Stimulated activated CD4-positive, alpha-beta T cell treated with anti-CD3 and anti-CD28 coated beads, Interleukin-1b, Interleukin-23, amount 100 ng/mL, for 1 hour (primary cell): ENCODE data around the gene HINT2.
A peak's percentile ranks its signal among the peaks of the same experiment; 100 is the strongest.

Source experiments
- DNase-seq, 2 donors: peaks; one replicate each; pipeline ENCODE4 v3.0.0-alpha.2; 2020; ENCODE audit warnings: low read depth in 2 of 2

Gene HINT2

DNA sequence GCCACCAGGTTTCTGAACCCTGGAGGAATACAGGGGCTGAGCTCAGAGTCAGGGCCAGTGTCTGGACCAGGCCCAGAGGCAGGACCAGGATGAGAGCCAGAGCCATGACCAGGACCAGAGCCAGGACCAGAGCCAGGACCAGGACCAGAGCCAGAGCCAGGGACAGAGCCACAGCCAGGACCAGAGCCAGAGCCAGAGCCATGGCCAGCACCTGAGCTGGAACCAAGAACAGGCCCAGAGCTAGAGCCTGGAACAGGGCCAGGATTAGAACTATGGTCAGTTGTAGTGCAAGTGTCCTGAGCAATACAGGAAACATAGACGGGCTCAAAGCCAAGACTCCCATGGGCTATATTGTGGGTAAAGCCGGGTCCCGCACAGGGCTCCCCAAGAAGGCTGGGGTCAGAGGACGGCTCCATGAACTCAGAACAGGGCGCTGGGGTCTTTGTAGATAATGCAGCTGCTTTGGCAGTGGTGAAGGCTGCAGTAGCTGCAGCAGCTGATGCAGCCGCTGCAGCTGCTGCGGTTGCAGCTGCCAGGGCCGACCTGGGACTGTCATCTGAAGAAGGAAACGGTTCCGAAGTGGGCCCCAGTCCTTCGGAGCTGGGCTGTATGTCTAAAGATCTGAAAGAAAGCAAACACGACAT, 3.3 kb downstream of the HINT2 start:
- DNase-seq: no peak

DNA sequence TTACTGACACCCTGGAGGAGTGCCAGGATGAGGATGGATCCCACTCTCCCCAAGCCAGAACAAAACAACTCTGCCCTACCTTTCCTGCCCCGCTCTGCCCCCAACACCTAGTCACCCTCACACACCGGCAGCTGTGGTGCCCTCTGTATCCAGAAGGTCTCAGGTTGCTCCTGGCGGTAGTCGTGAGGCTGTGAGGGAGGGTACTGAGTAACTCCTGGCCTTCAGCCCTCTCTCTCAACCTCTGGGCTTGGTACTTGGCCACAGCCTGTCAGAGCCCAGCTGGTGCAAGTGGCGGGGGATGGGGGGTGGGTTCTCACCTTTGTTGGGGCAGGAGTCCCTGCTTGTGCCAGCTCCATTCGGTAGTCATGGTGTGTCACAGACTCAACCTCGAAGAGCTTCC, 4.7 kb downstream of the HINT2 start:
- DNase-seq: no peak

DNA sequence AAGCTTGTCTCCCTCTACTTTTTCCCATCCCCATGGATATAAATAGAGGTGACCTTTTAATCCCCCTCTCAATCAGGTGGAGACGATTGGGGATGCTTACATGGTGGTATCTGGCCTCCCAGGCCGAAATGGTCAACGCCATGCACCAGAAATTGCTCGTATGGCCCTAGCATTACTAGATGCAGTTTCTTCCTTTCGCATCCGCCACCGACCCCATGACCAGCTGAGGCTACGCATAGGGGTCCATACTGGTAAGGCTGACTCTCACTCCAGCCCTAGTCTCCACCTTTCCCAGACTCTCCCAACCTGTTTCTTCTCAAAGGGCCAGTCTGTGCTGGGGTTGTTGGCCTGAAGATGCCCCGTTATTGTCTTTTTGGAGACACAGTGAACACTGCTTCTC, 6.4 kb downstream of the HINT2 start:
- DNase-seq: no peak

DNA sequence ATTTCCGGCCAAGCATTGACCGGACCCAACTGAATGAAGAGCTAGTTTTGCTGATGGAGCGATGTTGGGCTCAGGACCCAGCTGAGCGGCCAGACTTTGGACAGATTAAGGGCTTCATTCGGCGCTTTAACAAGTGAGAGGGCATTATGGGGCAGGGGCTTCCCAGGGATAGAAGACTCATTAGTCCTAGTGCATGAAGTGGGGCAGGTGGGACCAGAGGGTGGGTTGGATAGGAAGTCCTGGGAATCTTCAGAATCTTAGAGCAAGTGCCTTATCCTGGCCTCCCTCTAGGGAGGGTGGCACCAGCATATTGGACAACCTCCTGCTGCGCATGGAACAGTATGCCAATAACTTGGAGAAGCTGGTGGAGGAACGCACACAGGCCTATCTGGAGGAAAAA, 8.7 kb downstream of the HINT2 start:
- no peak for DNase-seq

DNA sequence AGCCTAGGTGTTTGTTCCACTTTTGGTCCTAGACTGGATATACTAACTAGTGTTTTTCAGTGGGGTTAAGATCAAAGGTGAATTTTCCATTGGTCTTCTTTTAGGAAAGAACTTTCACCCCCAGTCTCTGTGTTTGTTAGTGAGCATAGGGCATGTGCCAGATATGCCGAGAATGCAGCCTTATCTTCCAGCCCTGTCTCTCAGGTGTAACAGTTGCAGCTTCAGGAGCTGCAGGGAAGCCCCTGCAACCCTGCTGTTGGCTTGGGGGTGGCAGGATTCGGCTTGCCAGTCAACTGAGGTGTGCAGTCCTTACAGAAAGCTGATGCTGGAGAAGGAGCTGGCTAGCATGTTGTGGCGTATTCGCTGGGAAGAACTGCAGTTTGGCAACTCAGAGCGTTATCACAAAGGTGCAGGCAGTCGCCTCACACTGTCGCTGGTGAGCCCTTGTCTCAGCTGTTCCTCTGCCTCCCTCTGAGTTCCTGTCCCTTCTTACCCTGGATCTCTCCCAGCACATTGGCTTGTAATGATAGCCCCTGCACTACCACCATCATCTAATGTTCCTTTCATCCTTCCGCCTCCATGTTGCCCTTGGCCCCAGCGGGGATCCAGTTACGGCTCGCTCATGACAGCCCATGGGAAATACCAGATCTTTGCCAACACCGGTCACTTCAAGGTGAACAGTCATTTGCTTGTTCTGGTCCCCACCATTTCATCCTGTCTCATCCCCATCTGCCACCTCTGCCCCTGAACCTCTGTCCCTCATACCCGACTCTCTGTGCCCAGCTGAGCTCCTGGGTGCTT, 13.3 kb downstream of the HINT2 start:
- DNase-seq: no peak

DNA sequence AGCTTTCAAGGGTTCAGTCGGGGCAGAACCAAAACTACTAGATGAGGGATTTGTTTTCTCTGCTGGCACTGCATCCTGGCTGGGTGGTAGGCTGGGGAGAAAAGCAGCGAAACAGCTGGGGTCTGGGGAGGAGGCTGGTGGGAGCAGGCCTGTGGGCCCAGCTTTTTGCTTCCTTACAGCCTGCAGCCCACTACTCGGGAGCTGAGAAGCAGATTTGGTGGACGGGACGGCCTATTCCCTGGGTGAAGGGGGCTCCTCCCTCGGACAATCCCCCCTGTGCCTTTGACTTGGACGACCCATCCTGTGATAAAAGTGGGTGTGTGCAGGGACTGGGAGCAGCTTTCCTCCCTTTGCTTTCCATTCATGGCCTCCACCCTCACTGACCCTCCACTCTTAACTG, 14.3 kb downstream of the HINT2 start:
- no peak for DNase-seq

DNA sequence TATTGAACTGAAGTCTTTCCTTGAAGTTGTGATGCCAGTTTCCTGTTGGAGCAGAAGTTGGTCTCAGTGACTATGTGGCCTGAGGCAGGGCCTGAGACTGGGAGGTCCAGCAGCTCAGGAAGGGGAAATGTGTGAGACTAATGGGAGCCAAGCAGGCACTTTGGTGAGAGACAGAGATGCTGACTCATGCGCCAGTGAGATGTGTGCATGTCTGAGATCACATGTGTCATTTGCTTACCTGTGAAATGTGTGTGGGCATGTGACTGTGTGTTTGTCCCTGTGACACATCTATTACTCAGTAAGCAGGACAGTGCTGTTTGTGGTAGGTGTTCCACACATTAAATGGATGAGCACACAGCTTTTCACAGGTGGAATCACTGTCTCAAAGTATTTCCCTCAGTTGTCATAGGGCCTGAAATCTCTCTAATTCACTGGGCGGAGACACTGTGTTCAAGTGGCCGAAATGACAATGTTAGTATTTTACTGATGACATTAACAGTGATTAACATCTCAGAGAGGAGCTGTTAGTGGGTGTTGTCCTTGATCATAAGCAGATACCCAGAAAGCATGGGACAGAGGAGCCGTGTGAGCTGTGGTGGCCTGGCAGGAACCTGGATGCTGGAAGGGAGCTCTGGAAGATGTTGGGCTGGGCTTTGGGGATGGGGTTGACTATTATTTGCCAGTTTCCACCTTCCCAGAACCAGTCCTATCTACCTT, 16.0 kb downstream of the HINT2 start:
- DNase-seq: peak in 1 of 2 donors; percentile 27

DNA sequence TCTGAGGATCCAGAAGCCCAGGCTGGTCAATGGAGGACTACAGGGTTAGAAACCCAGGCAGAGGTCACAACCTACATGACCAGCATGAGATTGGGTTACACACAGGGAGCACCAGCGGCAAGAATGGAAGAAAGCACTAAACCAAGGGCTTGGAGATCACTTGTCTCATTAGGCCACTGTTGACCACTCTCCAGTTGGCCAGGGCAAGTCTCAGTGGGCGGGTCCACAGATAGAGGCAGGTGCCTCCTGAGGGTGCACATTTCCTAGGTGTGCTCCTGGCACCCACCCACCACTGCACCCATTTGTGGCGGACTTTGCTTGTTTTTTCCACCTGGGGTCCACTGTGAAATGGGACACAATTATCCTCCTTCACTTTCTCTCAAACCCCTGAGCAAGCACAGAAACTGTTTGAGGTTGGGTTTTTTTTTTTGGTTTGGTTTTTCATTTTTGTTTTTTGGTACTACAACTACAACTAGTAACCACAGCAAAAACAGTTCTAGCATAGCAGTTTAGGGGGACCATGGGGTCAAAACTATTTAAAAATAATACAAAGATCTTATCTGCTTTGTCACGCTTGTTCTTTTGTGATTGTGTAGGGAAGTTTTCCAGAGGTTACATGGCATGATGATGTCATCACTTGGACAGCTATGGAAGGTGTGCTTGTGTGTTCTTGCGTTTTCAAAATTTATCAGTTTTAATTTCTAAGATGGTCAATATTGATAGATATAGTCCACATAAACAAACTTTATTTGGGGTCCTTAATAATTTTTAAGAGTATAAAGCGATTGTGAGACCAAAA, 17.3 kb downstream of the HINT2 start:
- DNase-seq: no peak

DNA sequence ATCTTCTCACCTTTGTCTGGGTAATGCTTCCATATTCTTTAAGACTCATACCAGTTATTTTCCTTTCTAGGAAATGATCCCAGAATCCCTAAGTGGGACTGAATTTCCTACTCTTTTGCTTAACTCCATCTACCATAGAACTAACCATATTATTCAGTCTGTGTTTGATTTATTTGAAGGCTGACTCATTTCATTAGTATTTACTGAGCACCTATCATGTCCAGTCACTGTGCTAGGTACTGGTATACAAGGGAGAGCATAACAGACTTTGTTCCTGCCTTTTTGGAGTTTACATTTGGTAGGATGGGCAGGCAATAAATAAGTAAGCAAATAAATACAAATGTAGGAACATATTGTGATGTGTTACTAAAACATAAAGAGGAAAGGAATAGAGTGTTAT, 19.1 kb downstream of the HINT2 start:
- no peak for DNase-seq

DNA sequence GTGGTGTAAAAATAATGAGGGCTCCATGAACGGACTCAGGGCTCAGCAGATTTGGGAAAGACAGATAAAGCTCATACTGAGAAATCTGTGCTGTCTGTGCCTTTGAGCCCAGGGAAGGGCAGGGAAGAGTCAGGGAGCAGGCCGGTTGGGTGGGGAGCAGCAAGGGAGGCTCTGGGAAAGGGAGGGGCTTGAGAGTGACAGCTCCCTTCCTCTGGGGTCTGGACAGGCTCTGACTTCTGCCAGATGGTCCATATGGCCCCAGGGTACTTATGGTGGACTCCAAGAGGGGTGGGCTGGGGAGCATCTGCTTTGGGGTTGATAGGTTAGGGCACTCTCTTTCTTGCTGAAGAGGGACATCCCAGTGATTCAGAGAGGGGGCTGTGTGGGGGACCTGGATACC, 21.4 kb downstream of the HINT2 start:
- DNase-seq: no peak

DNA sequence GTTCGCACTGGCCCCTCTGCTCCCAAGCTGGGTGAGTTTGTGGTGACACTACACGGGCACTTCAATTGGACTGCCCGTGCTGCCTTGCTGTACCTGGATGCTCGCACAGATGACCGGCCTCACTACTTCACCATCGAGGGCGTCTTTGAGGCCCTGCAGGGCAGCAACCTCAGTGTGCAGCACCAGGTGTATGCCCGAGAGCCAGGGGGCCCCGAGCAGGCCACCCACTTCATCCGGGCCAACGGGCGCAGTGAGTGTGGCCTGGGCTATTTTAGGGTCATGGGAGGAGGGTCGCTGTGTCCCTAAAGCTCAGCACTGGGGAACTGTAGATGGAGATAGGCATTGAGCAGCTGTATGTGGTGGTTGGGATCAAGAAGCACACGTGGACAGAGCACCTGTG, 22.0 kb downstream of the HINT2 start:
- DNase-seq: no peak

DNA sequence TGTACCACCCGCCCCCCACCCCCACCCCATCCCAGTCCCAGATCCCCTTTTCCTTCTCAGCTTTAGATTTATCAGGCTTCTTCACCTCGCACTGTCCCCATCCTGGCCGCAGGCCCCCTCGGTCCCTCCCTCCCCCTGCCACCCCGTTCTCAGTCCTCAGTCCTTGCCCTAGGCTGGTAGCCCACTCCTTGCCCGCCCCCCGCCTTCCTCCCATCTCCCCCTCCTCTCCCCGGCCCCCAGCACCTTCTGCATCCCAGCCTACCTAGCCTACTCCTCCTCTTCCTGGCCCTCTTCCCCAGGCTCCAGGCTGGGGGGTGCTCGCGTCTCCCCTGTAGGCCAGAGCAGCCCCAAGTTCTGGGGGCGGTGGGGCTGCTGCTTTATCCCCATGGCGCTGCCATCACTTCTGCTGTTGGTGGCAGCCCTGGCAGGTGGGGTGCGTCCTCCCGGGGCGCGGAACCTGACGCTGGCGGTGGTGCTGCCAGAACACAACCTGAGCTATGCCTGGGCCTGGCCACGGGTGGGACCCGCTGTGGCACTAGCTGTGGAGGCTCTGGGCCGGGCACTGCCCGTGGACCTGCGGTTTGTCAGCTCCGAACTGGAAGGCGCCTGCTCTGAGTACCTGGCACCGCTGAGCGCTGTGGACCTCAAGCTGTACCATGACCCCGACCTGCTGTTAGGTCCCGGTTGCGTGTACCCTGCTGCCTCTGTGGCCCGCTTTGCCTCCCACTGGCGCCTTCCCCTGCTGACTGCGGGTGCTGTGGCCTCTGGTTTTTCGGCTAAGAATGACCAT, 22.6 kb downstream of the HINT2 start:
- no peak for DNase-seq

DNA sequence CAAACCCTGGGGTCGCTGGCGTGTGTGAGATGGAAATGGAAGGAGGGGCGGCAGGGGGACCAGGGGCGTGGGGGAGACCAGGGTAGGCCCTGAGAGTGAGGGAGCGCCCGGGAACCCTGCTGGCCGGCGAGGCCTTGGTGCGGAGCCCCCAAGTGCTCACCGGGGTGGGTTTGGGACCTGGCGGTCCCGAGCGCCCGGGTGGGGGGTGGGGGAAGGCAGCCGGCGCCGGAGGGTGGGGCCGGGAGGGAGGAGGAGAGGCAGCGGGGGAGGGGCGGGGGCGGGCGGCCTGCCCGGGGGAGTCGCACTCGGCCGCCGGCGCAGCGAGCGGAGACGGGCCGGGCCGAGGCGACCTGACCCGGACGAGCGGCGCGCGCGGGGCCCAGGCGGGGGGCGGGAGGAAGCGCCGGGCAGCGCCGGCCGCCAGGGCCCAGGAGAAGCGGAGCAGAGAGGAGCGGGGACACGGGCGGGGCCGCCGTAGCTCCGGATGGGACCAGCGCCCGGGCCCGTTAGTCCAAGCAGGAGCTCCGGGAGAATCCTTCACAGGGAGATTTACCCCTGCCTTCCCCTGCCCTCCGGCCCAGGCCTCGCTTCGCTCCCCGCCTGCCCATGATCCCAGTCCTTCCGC, 23.4 kb downstream of the HINT2 start, which contains the start of gene NPR2:
Gene NPR2, plus strand, starts transcription at position 295 of the 625 bp plus-strand sequence. CDS start 818 bp downstream, outside the sequence.
- no peak for DNase-seq

DNA sequence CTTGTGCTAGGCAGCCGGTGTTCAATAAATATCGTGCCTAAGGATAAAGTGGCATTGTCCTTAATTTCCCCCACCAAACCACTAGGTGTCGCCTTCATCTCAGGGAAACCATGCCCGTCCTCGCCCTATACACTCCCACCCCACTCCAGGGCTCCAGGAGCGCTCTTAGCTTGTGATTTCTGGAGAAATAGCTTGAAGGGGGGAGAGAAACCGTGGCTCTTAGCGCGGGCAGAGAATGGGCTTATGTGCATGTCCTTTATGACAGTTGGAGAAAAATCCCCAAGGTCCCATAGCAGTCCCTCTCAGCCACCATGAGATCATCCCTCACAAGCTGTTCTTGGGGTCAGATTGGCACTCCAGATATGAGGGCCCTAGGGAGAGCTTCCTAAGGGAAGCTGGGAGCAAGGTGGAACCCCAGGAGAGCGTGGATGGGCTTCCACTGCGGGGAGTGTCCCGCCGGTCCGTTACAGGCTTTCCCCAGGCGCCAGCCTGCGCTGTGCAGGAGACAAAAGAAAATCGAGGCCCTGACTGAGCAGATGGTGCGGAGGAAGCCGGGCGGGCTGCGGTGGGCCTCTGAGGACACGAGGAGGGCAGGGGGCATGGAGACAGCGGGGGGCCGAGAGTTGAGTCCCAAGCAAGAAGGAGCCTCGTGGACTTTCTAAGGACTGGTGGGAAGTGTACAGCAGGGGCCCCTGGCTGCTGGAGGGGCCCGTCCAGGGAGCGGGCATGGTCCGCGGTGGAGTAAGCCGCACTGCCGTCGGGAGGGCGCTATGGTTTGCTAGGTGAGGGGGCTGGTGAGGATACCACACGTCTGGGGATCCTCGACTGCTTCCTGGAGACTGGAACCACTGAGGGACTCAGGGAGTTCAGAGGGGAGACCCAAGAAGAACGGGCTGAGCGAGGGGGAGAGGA, 24.2 kb downstream of the HINT2 start:
- peak in 1 of 2 donors; percentile 16 for DNase-seq

DNA sequence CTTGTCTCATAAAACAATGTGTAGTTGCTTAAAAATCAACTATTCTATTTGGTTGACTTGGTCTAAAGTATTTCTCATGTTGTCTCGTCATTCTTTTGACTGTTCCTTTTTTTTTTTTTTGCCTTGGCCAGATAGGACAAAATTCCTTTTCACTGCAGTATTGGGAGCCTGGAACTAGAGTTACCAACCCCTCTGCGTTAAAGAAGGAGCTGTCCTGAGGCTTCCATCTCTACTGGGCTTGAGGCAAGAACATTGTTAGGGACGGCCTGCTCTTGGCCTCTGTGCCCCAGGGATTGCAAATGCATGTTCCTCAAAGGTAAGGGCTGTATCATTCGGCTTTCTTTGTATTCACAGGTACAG, 24.8 kb downstream of the HINT2 start:
- no peak for DNase-seq

DNA sequence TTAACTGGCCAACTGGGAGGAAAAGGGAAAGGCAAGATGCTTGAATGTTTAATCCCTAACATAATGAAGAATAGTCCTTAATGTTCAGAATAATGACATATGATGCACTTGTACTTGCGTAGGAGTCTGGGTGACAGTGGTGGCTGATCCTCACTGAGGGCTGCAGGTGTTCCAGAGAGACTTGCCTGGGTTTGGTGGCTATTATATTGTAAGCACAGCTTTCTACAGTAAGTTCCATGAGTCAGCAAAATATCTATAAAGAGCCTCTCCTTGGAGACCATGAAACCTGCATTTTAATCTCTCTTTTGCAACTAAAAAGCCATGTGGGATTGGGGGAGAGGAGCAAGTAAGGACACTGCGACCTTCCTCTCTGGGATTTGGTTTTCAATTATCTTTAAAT, 25.3 kb downstream of the HINT2 start:
- DNase-seq: no peak

DNA sequence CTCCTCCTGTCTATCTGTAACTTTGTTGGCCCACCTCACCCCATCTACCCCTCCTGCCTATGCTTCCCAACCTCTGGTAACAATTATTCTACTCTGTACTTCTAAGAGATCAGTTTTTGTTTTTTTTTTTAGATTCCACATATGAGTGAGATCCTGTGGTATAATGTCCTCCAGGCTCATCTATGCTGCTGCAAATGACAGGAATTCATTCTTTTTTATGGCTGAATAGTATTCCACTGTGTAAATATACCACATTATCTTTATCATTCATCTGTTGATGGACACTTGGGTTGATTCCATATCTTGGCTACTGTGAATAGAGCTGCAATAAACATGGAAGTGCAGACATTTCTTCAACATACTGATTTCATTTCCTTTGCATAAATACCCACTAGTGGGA, 31.4 kb downstream of the HINT2 start:
- DNase-seq: no peak

DNA sequence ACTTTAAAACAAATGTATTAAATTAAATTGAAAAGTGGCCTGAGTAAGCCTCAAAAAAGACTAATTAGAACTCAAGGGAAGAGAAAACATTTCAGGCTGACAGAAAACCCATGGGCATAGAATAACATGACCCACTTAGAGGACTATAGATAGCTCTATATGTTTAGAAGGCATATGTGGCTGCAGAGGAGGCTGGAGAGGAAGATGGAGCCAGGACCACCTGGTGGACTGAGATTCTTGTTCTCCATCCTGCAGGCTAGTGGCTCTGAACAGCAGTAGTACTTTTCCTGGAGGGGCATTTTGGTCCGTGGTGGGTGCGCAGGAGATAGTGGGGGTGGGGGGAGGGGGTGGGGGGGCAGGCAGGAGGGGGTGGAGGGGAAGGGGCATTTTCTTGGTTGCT, 33.8 kb downstream of the HINT2 start:
- DNase-seq: no peak

DNA sequence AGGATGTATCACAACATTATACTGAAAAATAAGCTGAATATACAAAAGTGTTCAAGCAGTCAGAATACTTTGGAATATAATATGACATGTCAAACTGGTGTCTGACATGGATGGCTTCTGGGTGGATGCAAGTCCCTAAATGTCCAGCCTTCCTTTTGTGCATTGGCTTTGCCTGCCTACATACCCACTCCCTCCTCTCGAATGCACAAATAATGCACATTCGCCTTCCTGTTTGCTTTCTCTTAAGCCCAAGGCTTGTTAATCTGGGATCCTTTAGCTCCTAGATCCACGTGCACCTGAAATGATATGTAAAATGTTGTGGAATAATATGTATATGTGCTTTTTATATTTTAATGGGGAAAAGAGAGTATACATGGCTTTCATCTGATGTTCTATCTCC, 36.3 kb downstream of the HINT2 start:
- DNase-seq: no peak

DNA sequence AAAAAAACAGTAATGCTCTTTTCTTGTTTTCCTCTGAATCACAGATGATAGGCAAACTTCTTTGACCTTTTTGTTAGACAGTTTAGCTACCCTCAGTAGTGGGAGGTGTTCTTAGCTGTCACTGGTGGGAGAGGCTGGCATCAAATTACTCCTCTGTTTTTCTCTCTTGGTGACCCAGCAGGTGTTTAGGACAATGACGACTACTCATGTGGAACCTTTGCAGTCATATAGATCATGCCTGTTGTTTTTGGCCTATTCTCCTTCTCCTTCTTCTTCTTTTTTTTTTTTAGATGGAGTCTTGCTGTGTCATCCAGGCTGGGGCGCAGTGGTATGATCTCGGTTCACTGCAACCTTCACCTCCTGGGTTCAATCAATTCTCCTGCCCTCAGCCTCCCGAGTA, 38.8 kb downstream of the HINT2 start:
- no peak for DNase-seq
